T-helper 1 cell (primary cell): Measurements from ENCODE around the gene ATF2.

ENCODE experiments used
- DNase-seq, 5 donors: peaks; one replicate each; pipeline ENCODE4 v3.0.0-alpha.2; 2012 to 2020

ATF2 gene

GRCh38 chr2:175080479-175080878, 87.5 kb downstream of the ATF2 start:
- DNase-seq: no peak

GRCh38 chr2:175076272-175076671, 91.7 kb downstream of the ATF2 start:
- DNase-seq: no peak

- no peak for DNase-seq
These were observed 93.5 kb downstream of the ATF2 start for GRCh38 chr2:175074478-175074877.

GRCh38 chr2:175068534-175068933, 99.5 kb downstream of the ATF2 start:
- no peak for DNase-seq

GRCh38 chr2:175066411-175066810, 101.6 kb downstream of the ATF2 start:
- DNase-seq: no peak

- no peak for DNase-seq
These were observed 103.2 kb downstream of the ATF2 start for GRCh38 chr2:175064797-175065196.

GRCh38 chr2:175063741-175064140, 104.3 kb downstream of the ATF2 start:
- no peak for DNase-seq

GRCh38 chr2:175062787-175063585, 105.0 kb downstream of the ATF2 start:
- DNase-seq: no peak

GRCh38 chr2:175057078-175057685, 110.8 kb downstream of the ATF2 start:
- DNase-seq: no peak

GRCh38 chr2:175055993-175056392, 112.0 kb downstream of the ATF2 start:
- no peak for DNase-seq

GRCh38 chr2:175054340-175054739, 113.7 kb downstream of the ATF2 start:
- DNase-seq: no peak

GRCh38 chr2:175049661-175050060, 118.3 kb downstream of the ATF2 start:
- DNase-seq: no peak

GRCh38 chr2:175048275-175048674, 119.7 kb downstream of the ATF2 start:
- no peak for DNase-seq

- no peak for DNase-seq
These were observed 128.5 kb downstream of the ATF2 start for GRCh38 chr2:175039490-175039889.

- no peak for DNase-seq
These were observed 129.0 kb downstream of the ATF2 start for GRCh38 chr2:175039031-175039430.

GRCh38 chr2:175037941-175038340, 130.1 kb downstream of the ATF2 start:
- DNase-seq: no peak

- peak in 1 of 5 donors; percentile 40 for DNase-seq
These were observed 131.4 kb downstream of the ATF2 start for GRCh38 chr2:175036582-175037018.

- DNase-seq: no peak
These were observed 132.2 kb downstream of the ATF2 start for GRCh38 chr2:175035806-175036205.

- no peak for DNase-seq
These were observed 133.3 kb downstream of the ATF2 start for GRCh38 chr2:175034716-175035115.

- DNase-seq: peak in 1 of 5 donors; percentile 14
These were observed 137.4 kb downstream of the ATF2 start for GRCh38 chr2:175030380-175031271.

- DNase-seq: no peak
These were observed 140.2 kb downstream of the ATF2 start for GRCh38 chr2:175027755-175028154.

- no peak for DNase-seq
These were observed 141.6 kb downstream of the ATF2 start for GRCh38 chr2:175026385-175026784.

GRCh38 chr2:175025946-175026345, 142.1 kb downstream of the ATF2 start:
- no peak for DNase-seq
